PFSK-1 (cell line): ENCODE results near the gene SLC41A1.

Experiments
- POLR2AphosphoS5 ChIP-seq: IDR thresholded peaks from 2 replicates; pipeline ENCODE4 v1.6.1; 2012; ENCODE audit warnings: low read depth, mild to moderate bottlenecking, control low read depth, low read length, moderate library complexity
- REST ChIP-seq, 2 experiments: IDR thresholded peaks; 2 replicates each; pipeline versions ENCODE4 v1.6.1 to v1.8.0; 2011 to 2012; ENCODE audit warnings: low read depth in 2 of 2, low read length in 2 of 2, control low read depth in 1 of 2, inconsistent platforms in 1 of 2, mild to moderate bottlenecking in 1 of 2, moderate library complexity in 1 of 2; ENCODE audit not compliant: insufficient read depth in 1 of 2
- SIN3A ChIP-seq: IDR thresholded peaks from 2 replicates; pipeline ENCODE4 v1.6.1; 2012; ENCODE audit warnings: mild to moderate bottlenecking, low read length, moderate library complexity, borderline replicate concordance; ENCODE audit not compliant: insufficient read depth
- TAF1 ChIP-seq: IDR thresholded peaks from 2 replicates; pipeline ENCODE4 v1.6.1; 2012; ENCODE audit warnings: low read length, control low read depth, borderline replicate concordance; ENCODE audit not compliant: insufficient read depth

GRCh38 chr1:205750138-205751035 is 62.6 kb downstream of the SLC41A1 start, which contains the start of gene NUCKS1:
- TF ChIP-seq REST (IDR thresholded peaks at IDR 0.05; ENCODE audit: insufficient read depth in 1 of 2, low read depth in 2 of 2, low read length in 2 of 2) (no peak), POLR2AphosphoS5 (peak; percentile 40; the same call in 1 of the 2 replicates), SIN3A (no peak), TAF1 (peak; percentile 81; the same call in 1 of the 2 replicates)
